ENCODE measurements around the gene KIF1B.
"Not testable (repeated sequence)": the region's sequence is repeated elsewhere in the genome, so short reads cannot be mapped to it uniquely, and the experiment has no call there.

Gene KIF1B

DNA sequence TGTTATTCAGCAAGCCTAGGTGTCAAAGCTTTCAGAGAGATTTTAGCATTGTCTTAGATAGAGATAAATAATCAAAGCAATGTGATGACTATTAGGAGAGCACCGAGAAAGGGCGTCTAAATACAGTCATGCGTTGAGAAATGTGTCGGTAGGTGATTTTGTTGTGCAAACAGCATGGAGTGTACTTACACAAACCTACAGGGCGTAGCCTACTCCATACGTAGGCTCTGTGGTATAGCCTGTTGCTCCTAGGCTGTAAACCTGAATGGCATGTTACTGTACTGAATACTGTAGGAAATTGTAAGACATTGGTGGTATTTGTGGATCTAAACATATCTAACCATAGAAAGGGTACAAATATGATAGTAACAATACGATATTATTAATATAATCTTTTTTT, 31.8 kb downstream of the KIF1B start:
- TF ChIP-seq, protein P1, sequence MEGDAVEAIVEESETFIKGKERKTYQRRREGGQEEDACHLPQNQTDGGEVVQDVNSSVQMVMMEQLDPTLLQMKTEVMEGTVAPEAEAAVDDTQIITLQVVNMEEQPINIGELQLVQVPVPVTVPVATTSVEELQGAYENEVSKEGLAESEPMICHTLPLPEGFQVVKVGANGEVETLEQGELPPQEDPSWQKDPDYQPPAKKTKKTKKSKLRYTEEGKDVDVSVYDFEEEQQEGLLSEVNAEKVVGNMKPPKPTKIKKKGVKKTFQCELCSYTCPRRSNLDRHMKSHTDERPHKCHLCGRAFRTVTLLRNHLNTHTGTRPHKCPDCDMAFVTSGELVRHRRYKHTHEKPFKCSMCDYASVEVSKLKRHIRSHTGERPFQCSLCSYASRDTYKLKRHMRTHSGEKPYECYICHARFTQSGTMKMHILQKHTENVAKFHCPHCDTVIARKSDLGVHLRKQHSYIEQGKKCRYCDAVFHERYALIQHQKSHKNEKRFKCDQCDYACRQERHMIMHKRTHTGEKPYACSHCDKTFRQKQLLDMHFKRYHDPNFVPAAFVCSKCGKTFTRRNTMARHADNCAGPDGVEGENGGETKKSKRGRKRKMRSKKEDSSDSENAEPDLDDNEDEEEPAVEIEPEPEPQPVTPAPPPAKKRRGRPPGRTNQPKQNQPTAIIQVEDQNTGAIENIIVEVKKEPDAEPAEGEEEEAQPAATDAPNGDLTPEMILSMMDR (IDR thresholded peaks at IDR 0.05; ENCODE audit: control extremely low read depth, extremely low read depth, low read depth, missing control alignments) = no peak
- ChIA-PET POLR2A (no interaction called here), CTCF (interaction anchor here (1.6 kb wide), 1 partner anchor 32 kb away, joined by 3 read pairs; the partner anchor contains the start of gene KIF1B)
- DNase-seq (ENCODE audit: extremely low spot score) = no peak

DNA sequence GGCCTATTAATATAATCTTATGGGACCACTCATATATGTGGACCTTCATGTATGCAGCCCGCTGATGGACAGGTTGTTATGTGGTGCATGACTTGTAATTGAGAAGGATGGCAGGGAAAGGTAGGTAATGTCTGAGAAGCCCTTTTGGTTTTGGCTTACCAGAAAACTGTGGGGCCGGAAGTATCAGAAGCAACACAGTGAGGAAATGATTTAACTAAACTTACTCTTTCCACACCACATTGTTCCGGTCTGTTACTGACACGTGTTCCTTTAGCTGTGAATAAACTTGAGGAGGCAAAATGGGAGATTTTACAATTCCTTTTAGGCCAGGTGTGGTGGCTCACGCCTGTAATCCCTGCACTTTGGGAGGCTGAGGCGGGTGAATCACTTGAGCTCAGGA, 32.4 kb downstream of the KIF1B start:
- POLR2A ChIA-PET = no interaction called here
- CTCF ChIA-PET = no interaction called here
- no peak for DNase-seq (ENCODE audit: extremely low spot score)
- TF ChIP-seq, protein P1 (IDR thresholded peaks at IDR 0.05; ENCODE audit: control extremely low read depth, extremely low read depth, low read depth, missing control alignments) = no peak

DNA sequence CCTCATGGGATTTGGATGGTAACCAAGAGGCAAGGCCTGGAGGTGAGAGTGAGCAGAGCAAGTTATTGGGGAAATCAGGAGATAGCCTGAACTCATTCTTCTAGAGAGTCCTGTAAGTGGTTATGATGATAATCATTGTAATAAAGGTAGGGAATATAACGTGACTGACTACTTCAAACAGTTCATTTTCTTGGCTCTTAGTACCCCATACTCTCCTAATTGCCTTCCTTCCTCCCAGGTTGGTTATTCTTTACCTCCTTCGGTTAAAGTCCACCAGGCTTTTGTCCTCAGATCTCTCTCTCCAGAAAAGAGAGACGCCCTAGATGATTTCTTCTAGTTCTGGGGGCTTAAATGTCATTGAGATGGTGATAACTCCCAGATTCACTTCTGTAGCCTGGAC, 35.3 kb downstream of the KIF1B start:
- DNase-seq (ENCODE audit: extremely low spot score) = no peak
- CTCF ChIA-PET = no interaction called here
- POLR2A ChIA-PET = no interaction called here
- TF ChIP-seq, protein P1 (IDR thresholded peaks at IDR 0.05; ENCODE audit: control extremely low read depth, extremely low read depth, low read depth, missing control alignments) = no peak

DNA sequence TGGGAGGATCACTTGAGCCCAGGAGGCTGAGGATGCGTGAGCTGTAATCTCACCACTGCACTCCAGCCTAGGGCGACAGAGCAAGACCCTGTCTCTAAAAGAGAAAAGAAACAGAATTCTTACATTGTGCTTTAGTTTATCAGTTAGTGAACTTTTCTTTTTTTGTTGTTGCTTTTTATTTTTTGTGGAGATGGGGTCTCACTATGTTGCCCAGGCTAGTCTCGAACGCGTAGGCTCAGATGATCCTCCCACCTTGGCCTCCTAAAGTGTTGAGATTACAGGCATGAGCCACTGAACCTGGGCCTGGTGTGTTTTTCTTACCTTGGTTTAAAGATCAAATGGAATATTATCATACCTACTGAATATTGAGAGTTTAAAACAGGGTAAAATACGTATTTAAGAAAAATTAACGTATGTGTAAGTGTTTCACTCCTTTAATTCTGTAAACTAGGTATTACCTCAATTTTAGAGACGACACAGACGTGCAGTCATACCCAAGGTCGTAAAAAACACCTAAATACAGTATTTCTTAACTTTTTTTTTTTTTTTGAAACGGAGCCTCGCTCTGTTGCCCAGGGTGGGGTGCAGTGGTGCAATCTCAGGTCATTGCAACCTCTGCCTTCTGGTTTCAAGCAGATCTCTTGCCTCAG, 39.6 kb downstream of the KIF1B start:
- no peak for DNase-seq (ENCODE audit: extremely low spot score)
- ChIA-PET POLR2A (no interaction called here), CTCF (interaction anchor here (2.6 kb wide), 1 partner anchor 40 kb away, joined by 10 read pairs; the partner anchor contains the start of gene KIF1B)
- TF ChIP-seq, protein P1 (IDR thresholded peaks at IDR 0.05; ENCODE audit: control extremely low read depth, extremely low read depth, low read depth, missing control alignments) = no peak

DNA sequence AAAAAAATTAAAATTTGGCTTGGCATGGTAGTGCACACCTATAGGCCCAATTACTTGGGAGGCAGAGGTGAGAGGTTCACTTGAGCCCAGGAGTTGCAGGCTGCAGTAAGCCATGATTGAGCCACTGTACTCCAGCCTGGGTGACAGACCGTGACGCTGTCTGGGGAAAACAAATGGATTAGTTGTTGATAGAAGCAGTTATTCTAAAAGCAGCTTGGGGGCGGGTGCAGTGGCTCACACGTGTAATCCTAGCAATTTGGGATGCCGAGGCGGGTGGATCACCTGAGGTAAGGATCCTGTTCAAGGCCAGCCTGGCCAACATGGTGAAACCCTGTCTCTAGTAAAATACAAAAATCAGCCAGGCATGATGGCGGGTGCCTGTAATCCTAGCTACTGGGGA, 40.3 kb downstream of the KIF1B start:
- CTCF ChIA-PET = interaction anchor here (2.6 kb wide), 1 partner anchor 41 kb away, joined by 10 read pairs; the partner anchor contains the start of gene KIF1B
- TF ChIP-seq, protein P1 (IDR thresholded peaks at IDR 0.05; ENCODE audit: control extremely low read depth, extremely low read depth, low read depth, missing control alignments) = no peak
- no peak for DNase-seq (ENCODE audit: extremely low spot score)
- POLR2A ChIA-PET = no interaction called here

DNA sequence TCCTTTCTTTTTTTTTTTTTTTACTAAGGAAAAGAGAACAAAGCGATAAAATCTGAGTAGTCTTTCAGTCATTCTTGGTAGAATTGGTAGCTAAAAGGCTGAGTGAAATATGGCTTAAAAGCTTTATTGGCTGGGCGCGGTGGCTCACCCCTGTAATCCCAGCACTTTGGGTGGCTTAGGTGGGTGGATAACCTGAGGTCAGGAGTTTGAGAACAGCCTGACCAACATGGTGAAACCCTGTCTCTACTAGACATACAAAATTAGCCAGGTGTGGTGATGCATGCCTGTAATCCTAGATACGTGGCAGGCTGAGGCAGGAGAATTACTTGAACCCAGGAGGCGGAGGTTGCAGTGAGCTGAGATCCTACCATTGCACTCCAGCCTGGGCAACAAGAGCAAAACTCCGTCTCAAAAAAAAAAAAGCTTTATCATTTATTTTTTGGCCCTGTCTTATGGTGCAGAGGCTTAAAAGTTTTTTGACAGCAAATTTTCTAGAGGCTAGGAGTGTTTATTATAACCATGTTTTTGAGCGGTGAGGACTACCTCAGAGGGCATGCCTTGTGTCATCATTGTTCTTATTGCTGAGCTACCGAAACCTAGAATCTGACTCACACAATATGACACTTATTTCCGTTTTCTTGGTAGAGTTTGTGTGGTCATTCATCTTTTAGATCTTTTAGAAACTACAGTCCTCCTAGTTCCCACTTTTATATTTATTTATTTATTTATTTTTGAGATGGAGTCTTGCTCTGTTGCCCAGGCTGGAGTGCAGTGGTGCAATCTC, 41.1 kb downstream of the KIF1B start:
- POLR2A ChIA-PET; DNase-seq (ENCODE audit: extremely low spot score): not testable (repeated sequence)
- CTCF ChIA-PET = interaction anchor here (2.6 kb wide), 1 partner anchor 42 kb away, joined by 10 read pairs; the partner anchor contains the start of gene KIF1B

DNA sequence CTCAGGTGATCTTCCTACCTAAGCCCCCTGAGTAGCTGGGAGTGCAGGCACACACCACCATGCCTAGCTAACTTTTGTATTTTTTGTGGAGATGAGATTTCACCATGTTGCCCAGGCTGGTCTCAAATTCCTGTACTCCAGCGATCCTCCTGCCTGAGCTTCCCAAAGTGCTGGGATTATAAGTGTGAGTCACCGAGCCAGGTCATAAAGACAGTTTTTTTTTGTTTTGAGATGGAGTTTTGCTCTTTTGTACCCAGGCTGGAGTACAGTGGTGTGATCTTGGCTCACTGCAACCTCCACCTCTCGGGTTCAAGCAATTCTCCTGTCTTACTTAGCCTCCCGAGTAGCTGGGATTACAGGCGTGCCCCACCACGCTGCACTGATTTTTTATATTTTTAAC, 42.1 kb downstream of the KIF1B start:
- TF ChIP-seq, protein P1 (IDR thresholded peaks at IDR 0.05; ENCODE audit: control extremely low read depth, extremely low read depth, low read depth, missing control alignments) = no peak
- DNase-seq (ENCODE audit: extremely low spot score) = no peak
- POLR2A ChIA-PET = no interaction called here
- CTCF ChIA-PET = interaction anchor here (2.6 kb wide), 1 partner anchor 43 kb away, joined by 10 read pairs; the partner anchor contains the start of gene KIF1B
